ENCODE results near the gene FZR1. TPM values are rescaled to one million over a fixed set of nuclear protein-coding genes. Genes with fewer than 3 reads are reported as not detected.

FZR1 gene
- total and polyA plus RNA-seq, 2 of the 8 experiments (the other 6 are each of a cell fraction or from before 2014, with no cell fraction given) = 21.6 to 35.5 TPM

GRCh38 chr19:3493651-3494050 is 12.5 kb upstream of the FZR1 start:
- Histone ChIP-seq H2AFZ (ENCODE audit: low read length) (no peak overlapping the region), H2BK120ac (replicated peaks; ENCODE audit: low read depth, low read length) (no peak overlapping the region), H3K36me3 (ENCODE audit: control insufficient read depth in 2 of 4, insufficient read depth in 4 of 4, low read length in 3 of 4) (peaks cover 4 to 30% (median 16%) of the 10 kb centered on the region in 4 experiments; a peak in 7 of 8 replicates), H3K79me2 (ENCODE audit: control insufficient read depth in 1 of 2, insufficient read depth in 2 of 2, low read length in 2 of 2) (peaks cover 0 to 13% of the 10 kb centered on the region in 2 experiments; a peak in 2 of 4 replicates), H2BK20ac (ENCODE audit: low read length) (no peak overlapping the region), H2BK15ac (ENCODE audit: low read length) (no peak overlapping the region), H2BK5ac (ENCODE audit: low read depth, low read length) (no peak overlapping the region), H2AK5ac (ENCODE audit: low read depth, low read length) (no peak overlapping the region), H3K9me3 (ENCODE audit: insufficient read depth in 2 of 2, low read depth in 1 of 2, low read length in 1 of 2) (no peaks in the 10 kb centered on the region), H3K4me3 (ENCODE audit: extremely low read depth in 1 of 4, insufficient read depth in 2 of 4, low read depth in 3 of 4, low read length in 4 of 4) (no peak overlapping the region), H4K8ac (ENCODE audit: extremely low read depth, insufficient read depth, low read length) (no peak overlapping the region), H2BK12ac (ENCODE audit: low read depth, low read length) (no peak overlapping the region), H3K79me1 (ENCODE audit: low read depth, low read length) (no peaks in the 10 kb centered on the region; the same call in none of the 2 replicates), H3K18ac (ENCODE audit: extremely low read depth, low read length) (no peak overlapping the region), H3K4ac (replicated peaks; ENCODE audit: insufficient read length, low read depth, low read length) (no peak overlapping the region), H3K4me2 (ENCODE audit: insufficient read depth in 1 of 2, low read depth in 2 of 2, low read length in 2 of 2) (no peak overlapping the region), H4K91ac (replicated peaks; ENCODE audit: insufficient read length, low read length) (no peak overlapping the region), H3K23me2 (ENCODE audit: low read depth, low read length) (no peaks in the 10 kb centered on the region; the same call in 1 of the 2 replicates), H3K14ac (ENCODE audit: insufficient read length) (no peak overlapping the region), H3K23ac (ENCODE audit: insufficient read length) (no peak overlapping the region), H4K20me1 (replicated peaks in 1 of 2; ENCODE audit: control insufficient read depth in 1 of 2, insufficient read depth in 2 of 2, low read length in 2 of 2) (peaks cover 1 to 8% of the 10 kb centered on the region in 2 experiments), H3K9ac (replicated peaks in 1 of 4; ENCODE audit: extremely low read depth in 1 of 4, low read depth in 3 of 4, low read length in 3 of 4) (no peak overlapping the region), H3K27ac (ENCODE audit: low read depth, low read length) (no peak overlapping the region; the same call in 1 of the 2 replicates), H3K56ac (replicated peaks; ENCODE audit: insufficient read length, low read depth, low read length) (no peak overlapping the region), H4K5ac (ENCODE audit: insufficient read length, low read depth, low read length) (no peak overlapping the region), H3K27me3 (replicated peaks in 1 of 4; ENCODE audit: control insufficient read depth in 3 of 4, extremely low read depth in 1 of 4, insufficient read depth in 3 of 4, low read length in 3 of 4) (no peaks in the 10 kb centered on the region), H3K4me1 (replicated peaks in 1 of 4; ENCODE audit: control insufficient read depth in 3 of 4, insufficient read depth in 4 of 4, low read length in 3 of 4) (no peaks in the 10 kb centered on the region)
- DNase-seq (ENCODE audit: low read depth in 1 of 2, low spot score in 2 of 2) = no peak
- no peak for FAIRE-seq
- TF ChIP-seq, protein P1, sequence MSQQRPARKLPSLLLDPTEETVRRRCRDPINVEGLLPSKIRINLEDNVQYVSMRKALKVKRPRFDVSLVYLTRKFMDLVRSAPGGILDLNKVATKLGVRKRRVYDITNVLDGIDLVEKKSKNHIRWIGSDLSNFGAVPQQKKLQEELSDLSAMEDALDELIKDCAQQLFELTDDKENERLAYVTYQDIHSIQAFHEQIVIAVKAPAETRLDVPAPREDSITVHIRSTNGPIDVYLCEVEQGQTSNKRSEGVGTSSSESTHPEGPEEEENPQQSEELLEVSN (IDR thresholded peaks at IDR 0.05) = no peak
- no peak for TF ChIP-seq TAF1 (IDR thresholded peaks at IDR 0.05; ENCODE audit: low read depth, low read length)
- TF ChIP-seq ASH2L (IDR thresholded peaks at IDR 0.05; ENCODE audit: low read length) = no peak
- no peak for TF ChIP-seq POLR2A (IDR thresholded peaks at IDR 0.05; ENCODE audit: control extremely low read depth in 1 of 2, low read depth in 2 of 2, low read length in 2 of 2)
- TF ChIP-seq MAFK (IDR thresholded peaks at IDR 0.05; ENCODE audit: low read depth, low read length) = no peak
- POLR2A ChIA-PET (ENCODE audit: partially characterized antibody) = interaction anchor here (1.6 to 2.2 kb wide), 2 partner anchors 8 to 14 kb away, joined by 7 to 9 read pairs; no protein-coding TSS in a partner anchor
- CTCF ChIA-PET (ENCODE audit: partially characterized antibody) = interaction anchor here (2.5 kb wide), 1 partner anchor 9 kb away, joined by 30 read pairs; the partner anchor contains the start of gene SMIM44
- 95% methylated on average over 5 of the region's 14 CpGs; no CpG with 5 or more reads in 1 of the 2 experiments for WGBS, 2 experiments (ENCODE audit: extremely low coverage in 1 of 2, insufficient coverage in 1 of 2, insufficient read length in 1 of 2, insufficient replicate concordance in 2 of 2, low coverage in 1 of 2, low lambda C conversion rate in 2 of 2, missing lambda C conversion rate in 1 of 2)
